Lower leg skin (tissue), 4 donors: Measurements from ENCODE around the gene SPAG17. TPM values are rescaled to one million over a fixed set of nuclear protein-coding genes. Genes with fewer than 3 reads are reported as not detected.

Experiments
- DNase-seq, 2 donors: peaks; one replicate each; pipeline ENCODE4 v3.0.0-alpha.2; 2019; ENCODE audit warnings: low spot score in 2 of 2
- H3K4me3 ChIP-seq: fragments of 200-600 bp; sonication (generic); 2 replicates; pipeline ENCODE4 v1.5.1; 2017; ENCODE audit warnings: mild to moderate bottlenecking, low read depth; ENCODE audit not compliant: poor library complexity, severe bottlenecking
- POLR2A ChIP-seq, 2 donors: fragments of 450-650 bp; IDR thresholded peaks; one replicate each; pipeline ENCODE4 v1.6.1; 2016 to 2017; ENCODE audit warnings: antibody characterized with exemption in 2 of 2, mild to moderate bottlenecking in 1 of 2, moderate library complexity in 1 of 2
- WGBS, 2 donors: methylation state at CpG; one replicate each; pipeline ENCODE4 v1.1.5; 2018; 5-methylcytosine and 5-hydroxymethylcytosine counted together
- intact Hi-C: fragments of 100-400 bp; cut with DNase I; formaldehyde crosslinking; loops from one replicate; pipeline ENCODE4 v1.15.0; 2023; ENCODE audit warnings: low total_unique reads
- total RNA-seq, 4 donors: library from RNA; depleted of rRNA; stranded (reverse); fragments of >200 nt; gene quantifications; one replicate each; pipeline ENCODE4 v1.1.0, GENCODE V29; 2016
- TF ChIP-seq, protein P1 (sequence below), 3 donors: fragments of 450-650 bp; IDR thresholded peaks; one replicate each; pipeline ENCODE4 v1.5.1; 2016; ENCODE audit warnings: antibody characterized with exemption in 3 of 3, mild to moderate bottlenecking in 3 of 3, moderate library complexity in 2 of 3

SPAG17 gene
- total RNA-seq, 4 donors from 2014 or later, result 3.3 to 7.9 TPM; not detected in 2

DNA sequence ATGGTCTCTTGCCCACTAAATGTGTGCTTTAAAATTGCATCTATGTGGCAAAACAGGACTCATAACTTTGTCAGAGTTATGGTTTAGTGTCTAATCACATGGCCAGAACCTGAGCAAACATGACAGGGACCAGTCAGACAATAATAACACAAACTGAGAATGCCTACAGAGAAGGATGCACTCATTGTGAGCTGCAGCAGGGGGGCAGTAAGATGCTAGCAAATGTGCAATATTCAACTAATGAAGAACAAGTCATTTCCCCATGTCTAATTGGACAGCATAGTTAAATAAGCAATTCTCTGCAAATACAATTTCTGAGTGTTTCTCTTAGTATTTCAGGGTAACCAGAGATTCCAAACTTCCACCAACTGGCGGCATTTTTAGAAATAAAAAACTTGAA is 30.8 kb downstream of the SPAG17 start:
- H3K4me3 ChIP-seq, result no peak overlapping the region
- no peak for DNase-seq
- intact Hi-C loops, result loop anchor here (5.0 kb wide), 1 partner anchor 853 kb away; no protein-coding TSS in a partner anchor
- TF ChIP-seq POLR2A (IDR thresholded peaks at IDR 0.05), result no peak
- WGBS, 2 donors, result 69 to 81% methylated on average over 1 of the region's 1 CpG

DNA sequence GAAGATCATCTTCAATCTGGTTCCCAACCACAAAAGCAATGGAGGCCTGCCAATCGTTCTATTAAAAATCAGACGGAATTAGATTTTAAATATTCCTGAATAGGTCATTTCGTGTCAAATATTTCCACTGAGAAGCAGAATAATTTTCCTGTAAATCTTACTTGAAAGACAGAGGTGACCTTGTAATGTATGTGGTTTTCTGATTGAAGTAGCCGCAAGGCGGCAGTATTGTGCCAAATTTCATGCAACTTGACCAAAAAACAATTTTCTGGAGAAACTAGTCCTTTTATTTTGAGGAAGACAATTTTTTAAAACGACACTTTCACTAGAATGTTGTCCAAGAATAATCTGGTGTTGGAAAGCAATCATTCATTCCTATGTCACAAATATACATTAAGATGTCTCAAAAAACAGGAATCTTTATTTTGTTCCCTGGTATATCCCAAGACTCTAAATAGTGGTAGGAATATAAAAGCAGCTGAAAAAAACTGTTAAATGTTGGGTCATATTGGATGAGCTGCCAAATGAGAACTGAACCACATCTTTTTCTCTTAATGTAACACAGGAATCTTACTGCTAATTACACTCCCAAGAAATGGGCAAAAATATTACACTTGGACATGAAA is 33.6 kb downstream of the SPAG17 start:
- TF ChIP-seq, protein P1, sequence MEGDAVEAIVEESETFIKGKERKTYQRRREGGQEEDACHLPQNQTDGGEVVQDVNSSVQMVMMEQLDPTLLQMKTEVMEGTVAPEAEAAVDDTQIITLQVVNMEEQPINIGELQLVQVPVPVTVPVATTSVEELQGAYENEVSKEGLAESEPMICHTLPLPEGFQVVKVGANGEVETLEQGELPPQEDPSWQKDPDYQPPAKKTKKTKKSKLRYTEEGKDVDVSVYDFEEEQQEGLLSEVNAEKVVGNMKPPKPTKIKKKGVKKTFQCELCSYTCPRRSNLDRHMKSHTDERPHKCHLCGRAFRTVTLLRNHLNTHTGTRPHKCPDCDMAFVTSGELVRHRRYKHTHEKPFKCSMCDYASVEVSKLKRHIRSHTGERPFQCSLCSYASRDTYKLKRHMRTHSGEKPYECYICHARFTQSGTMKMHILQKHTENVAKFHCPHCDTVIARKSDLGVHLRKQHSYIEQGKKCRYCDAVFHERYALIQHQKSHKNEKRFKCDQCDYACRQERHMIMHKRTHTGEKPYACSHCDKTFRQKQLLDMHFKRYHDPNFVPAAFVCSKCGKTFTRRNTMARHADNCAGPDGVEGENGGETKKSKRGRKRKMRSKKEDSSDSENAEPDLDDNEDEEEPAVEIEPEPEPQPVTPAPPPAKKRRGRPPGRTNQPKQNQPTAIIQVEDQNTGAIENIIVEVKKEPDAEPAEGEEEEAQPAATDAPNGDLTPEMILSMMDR (IDR thresholded peaks at IDR 0.05), result no peak
- no peak for TF ChIP-seq POLR2A (IDR thresholded peaks at IDR 0.05)
- H3K4me3 ChIP-seq, result no peak overlapping the region
- 0 to 1% methylated on average over 6 of the region's 6 CpGs for WGBS, 2 donors
- peak in 1 of 2 donors; percentile 48 for DNase-seq
- intact Hi-C loops, result loop anchor here (5.0 kb wide), 1 partner anchor 856 kb away; no protein-coding TSS in a partner anchor

DNA sequence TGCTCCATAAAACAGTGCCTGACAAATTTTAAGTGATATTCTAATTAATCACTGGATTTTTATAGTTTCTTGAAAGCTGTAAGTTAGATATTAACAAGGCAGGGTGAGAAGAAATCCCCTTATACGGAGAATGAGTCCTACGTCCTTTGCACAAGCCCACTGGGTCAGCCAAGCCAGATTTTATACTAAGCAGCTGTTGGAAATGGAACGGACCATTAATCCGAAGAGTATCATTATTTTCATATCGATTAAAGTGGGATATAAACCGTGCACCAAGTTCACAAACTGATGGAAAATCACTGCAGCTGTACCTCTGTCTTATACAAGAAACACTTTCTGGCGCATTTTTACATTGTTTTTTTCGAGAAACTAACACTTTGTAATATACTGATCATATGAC is 35.2 kb downstream of the SPAG17 start:
- H3K4me3 ChIP-seq, result no peak overlapping the region
- intact Hi-C loops, result loop anchor here (5.0 kb wide), 1 partner anchor 858 kb away; no protein-coding TSS in a partner anchor
- no peak for DNase-seq
- TF ChIP-seq, protein P1 (IDR thresholded peaks at IDR 0.05), result no peak
- TF ChIP-seq POLR2A (IDR thresholded peaks at IDR 0.05), result no peak
- WGBS, 2 donors, result 89 to 90% methylated on average over 8 of the region's 8 CpGs

DNA sequence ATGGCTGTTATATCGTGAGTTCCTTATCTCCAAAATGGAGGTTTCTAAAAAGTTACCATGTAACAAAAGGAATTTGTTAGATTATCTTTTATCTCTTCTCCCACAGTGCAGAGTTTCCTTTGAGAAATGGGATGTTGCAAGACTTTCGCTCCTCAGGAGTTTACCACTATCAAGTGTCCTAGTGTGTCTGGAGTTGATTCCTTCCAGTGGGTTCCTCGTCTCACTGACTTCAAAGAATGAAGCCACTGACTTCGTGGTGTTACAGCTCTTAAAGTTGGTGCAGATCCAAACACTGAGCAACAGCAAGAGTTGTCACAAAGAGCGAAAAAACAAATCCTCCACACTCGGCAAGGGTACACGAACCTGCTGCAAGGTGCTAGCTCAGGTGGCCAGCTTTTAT is 37.0 kb downstream of the SPAG17 start:
- intact Hi-C loops, result no loop called here
- 68 to 82% methylated on average over 7 of the region's 7 CpGs for WGBS, 2 donors
- DNase-seq, result no peak
- H3K4me3 ChIP-seq, result no peak overlapping the region
- TF ChIP-seq, protein P1 (IDR thresholded peaks at IDR 0.05), result no peak
- no peak for TF ChIP-seq POLR2A (IDR thresholded peaks at IDR 0.05)

DNA sequence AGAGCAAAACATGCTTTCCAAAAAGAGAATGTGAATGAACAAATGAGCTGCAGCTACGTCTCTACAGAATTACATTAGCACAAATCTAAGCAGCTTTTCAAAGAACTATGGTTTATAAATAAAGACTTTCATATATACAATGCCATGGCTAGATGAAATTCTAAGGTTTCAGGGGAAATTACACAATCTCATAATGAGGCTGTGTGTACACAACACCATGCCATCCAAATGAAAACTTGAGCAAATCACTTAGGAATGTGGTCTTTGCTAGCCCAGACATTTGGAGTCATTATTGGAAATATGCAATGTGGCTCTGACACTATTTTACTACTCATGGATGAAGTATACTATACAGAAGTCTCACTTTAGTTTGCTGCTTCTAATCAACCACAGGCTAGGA is 37.5 kb downstream of the SPAG17 start:
- H3K4me3 ChIP-seq, result no peak overlapping the region
- TF ChIP-seq POLR2A (IDR thresholded peaks at IDR 0.05), result no peak
- TF ChIP-seq, protein P1 (IDR thresholded peaks at IDR 0.05), result no peak
- WGBS, 2 donors, result 44 to 54% methylated on average over 1 of the region's 1 CpG
- intact Hi-C loops, result no loop called here
- no peak for DNase-seq

DNA sequence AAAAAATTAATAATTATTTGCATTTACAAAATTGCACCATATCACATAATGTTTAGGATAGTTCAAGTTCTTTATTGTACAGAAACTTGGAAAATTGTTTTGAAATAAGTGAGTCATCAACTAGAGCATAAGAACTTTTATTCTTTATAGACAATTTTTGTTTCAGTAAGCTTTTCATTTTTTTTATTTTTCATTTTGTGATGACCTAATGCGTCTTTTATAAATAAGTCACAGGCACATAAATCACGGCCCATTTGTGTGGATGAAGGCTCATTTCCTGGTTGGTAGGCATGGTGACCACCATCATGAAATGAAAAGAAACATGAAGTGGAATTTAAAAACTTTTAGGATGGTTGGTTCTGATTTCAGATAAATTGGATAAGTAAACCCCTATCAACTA is 39.3 kb downstream of the SPAG17 start:
- no peak for DNase-seq
- no peak for TF ChIP-seq POLR2A (IDR thresholded peaks at IDR 0.05)
- TF ChIP-seq, protein P1 (IDR thresholded peaks at IDR 0.05), result no peak
- intact Hi-C loops, result no loop called here
- WGBS, 2 donors, result 90 to 94% methylated on average over 2 of the region's 2 CpGs
- H3K4me3 ChIP-seq, result no peak overlapping the region
